ENCODE results near the gene UBL7.

The UBL7 gene

DNA sequence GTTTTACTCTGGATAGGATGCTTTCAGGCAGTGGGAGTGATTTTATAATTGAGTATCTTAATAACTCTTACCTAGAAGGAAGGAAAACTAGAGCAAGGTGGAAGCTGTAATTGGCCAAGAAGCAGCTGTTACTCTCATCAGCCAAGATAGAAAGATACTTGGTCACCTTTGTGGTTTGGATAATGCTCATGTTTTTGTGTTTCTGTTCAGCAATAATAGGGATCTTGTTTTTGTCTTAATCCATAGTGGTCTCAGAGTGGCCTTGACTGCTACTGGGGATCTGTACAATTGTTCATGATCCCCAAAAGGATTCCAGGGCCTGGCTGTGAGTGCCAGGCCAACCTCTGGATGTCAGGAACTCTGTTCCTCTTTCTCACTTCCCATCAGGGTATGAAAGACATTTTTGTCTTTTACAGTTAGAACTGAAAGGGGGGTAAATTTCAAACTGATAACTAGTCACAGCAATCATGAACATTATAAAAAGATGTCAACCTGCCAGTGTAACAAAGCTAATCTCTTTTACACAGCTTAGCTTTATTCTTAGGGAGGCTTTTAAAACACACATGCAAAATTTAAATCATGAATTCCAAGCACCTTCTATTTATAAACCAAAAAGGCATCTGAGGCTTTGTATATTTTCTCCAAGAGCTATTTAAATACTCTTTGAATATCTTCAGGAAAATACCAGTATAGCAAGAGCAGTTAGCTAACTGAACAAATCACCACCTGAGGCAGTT lies 6.0 kb downstream of the UBL7 start:
- Histone ChIP-seq H3K36me3 (ENCODE audit: low read length) (no peaks in the 10 kb centered on the region), H3K79me2 (ENCODE audit: insufficient read depth, low read length) (no peaks in the 10 kb centered on the region), H3K9me2 (replicated peaks; ENCODE audit: insufficient read depth, low read length) (no peaks in the 10 kb centered on the region), H3K27me3 (ENCODE audit: low read length) (no peaks in the 10 kb centered on the region), H3K4me2 (ENCODE audit: low read depth, low read length, poor library complexity, severe bottlenecking) (no peak overlapping the region), H3K27ac (ENCODE audit: low read depth, low read length) (no peak overlapping the region), H2AFZ (ENCODE audit: low read depth, low read length, severe bottlenecking) (no peak overlapping the region), H4K20me1 (ENCODE audit: low read depth, low read length) (no peaks in the 10 kb centered on the region), H3K9ac (ENCODE audit: low read length) (no peak overlapping the region), H3K9me3 (ENCODE audit: insufficient read depth, low read length) (no peaks in the 10 kb centered on the region), H3F3A (ENCODE audit: insufficient read depth) (no peaks in the 10 kb centered on the region), H3K4me3 (ENCODE audit: insufficient read depth, low read length, poor library complexity, severe bottlenecking) (no peak overlapping the region)
- TF ChIP-seq EZH2phosphoT487 (conservative IDR thresholded peaks at IDR 0.05; ENCODE audit: low read length) = no peak
- TF ChIP-seq, protein P1, sequence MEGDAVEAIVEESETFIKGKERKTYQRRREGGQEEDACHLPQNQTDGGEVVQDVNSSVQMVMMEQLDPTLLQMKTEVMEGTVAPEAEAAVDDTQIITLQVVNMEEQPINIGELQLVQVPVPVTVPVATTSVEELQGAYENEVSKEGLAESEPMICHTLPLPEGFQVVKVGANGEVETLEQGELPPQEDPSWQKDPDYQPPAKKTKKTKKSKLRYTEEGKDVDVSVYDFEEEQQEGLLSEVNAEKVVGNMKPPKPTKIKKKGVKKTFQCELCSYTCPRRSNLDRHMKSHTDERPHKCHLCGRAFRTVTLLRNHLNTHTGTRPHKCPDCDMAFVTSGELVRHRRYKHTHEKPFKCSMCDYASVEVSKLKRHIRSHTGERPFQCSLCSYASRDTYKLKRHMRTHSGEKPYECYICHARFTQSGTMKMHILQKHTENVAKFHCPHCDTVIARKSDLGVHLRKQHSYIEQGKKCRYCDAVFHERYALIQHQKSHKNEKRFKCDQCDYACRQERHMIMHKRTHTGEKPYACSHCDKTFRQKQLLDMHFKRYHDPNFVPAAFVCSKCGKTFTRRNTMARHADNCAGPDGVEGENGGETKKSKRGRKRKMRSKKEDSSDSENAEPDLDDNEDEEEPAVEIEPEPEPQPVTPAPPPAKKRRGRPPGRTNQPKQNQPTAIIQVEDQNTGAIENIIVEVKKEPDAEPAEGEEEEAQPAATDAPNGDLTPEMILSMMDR (IDR thresholded peaks at IDR 0.05; ENCODE audit: insufficient read depth, low read length, poor library complexity, severe bottlenecking) = no peak

DNA sequence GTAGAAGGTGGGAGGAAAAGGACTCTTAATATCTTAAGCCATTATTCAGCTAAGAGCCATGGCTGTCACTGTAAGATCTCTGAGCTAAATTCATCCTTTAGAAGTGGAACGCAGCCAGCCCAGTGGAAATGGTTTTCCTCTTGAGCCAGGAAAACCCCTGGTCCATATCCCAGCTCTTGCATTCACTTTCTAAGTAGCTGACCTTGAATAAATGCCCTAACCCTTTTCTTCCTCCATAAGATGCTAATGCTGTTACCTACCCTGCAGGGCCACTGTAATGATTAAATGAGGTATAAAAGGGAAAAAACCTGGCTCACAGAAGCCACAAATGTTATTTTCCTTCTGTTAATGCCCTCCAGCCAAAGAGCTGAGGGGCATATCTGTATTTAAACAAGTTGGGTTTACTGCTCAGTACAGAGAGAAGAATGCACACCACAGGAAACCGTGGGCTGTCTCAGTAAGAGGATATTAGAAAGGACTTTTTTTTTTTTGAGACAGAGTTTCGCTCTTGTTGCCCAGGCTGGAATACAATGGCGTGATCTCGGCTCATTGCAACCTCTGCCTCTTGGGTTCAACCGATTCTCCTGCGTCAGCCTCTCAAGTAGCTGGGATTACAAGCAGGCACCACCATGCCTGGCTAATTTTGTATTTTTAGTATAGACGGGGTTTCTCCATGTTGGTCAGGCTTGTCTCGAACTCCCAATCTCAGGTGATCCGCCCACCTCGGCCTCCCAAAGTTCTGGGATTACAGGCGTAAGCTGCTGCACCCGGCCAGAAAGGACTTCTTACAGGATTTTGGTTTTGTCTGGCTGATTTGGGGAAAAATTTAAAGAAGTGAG lies 6.8 kb downstream of the UBL7 start:
- Histone ChIP-seq H3K79me2 (ENCODE audit: insufficient read depth, low read length) (no peaks in the 10 kb centered on the region), H3K4me2 (ENCODE audit: low read depth, low read length, poor library complexity, severe bottlenecking) (no peak overlapping the region), H3K9me3 (ENCODE audit: insufficient read depth, low read length) (no peaks in the 10 kb centered on the region), H4K20me1 (ENCODE audit: low read depth, low read length) (no peaks in the 10 kb centered on the region), H3K27ac (ENCODE audit: low read depth, low read length) (no peak overlapping the region), H3F3A (ENCODE audit: insufficient read depth) (no peaks in the 10 kb centered on the region), H3K36me3 (ENCODE audit: low read length) (no peaks in the 10 kb centered on the region), H3K9ac (ENCODE audit: low read length) (no peak overlapping the region), H3K4me3 (ENCODE audit: insufficient read depth, low read length, poor library complexity, severe bottlenecking) (no peak overlapping the region), H2AFZ (ENCODE audit: low read depth, low read length, severe bottlenecking) (no peak overlapping the region), H3K27me3 (ENCODE audit: low read length) (no peaks in the 10 kb centered on the region), H3K9me2 (replicated peaks; ENCODE audit: insufficient read depth, low read length) (no peaks in the 10 kb centered on the region)
- TF ChIP-seq, protein P1 (IDR thresholded peaks at IDR 0.05; ENCODE audit: insufficient read depth, low read length, poor library complexity, severe bottlenecking) = no peak
- no peak for TF ChIP-seq EZH2phosphoT487 (conservative IDR thresholded peaks at IDR 0.05; ENCODE audit: low read length)

DNA sequence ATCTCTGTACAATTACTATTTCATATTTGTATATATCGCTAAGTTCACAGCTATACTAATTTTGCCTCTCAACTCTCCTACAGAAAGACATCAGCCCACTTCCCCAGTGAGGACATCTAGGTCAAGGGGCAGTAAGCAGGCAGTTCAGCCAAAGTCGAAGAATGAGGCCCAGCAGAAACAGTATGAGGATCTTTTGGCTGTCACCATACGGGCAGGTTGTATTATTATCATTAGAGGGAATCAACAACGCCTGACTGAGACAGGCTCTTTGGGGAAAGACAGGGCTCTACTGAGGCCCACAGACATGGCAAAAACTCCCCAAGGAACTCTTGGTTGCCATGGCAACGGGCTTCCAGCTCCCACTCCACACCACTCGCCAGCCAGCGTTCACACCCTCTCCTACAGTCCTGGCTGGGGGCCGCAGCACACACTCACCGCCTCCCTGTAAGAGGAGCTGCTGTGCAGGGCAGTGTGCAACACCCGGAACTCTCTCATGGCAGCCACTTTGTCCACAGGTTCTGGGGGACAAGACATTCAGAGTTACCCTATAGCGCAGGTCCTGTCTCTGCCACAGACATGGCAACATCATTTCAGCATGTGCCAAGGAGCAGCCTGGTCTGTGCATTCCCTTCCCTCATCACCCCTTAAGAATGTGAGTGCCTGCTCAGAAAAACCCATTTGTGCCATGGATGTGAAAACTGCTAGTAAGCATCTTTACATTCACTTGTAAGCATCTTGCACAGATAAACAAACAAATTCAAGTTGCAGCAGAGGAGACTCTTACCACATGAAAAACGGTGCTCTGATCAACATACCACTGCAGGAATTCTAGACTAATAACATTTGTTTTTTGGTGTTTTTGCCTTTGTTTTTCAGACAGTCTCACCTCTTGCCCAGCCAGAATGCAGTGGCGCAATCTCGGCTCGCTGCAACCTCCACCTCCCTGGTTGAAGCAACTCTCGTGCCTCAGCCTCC lies 8.8 kb downstream of the UBL7 start:
- Histone ChIP-seq H3K9me3 (ENCODE audit: insufficient read depth, low read length) (no peaks in the 10 kb centered on the region), H3K4me2 (ENCODE audit: low read depth, low read length, poor library complexity, severe bottlenecking) (no peak overlapping the region), H3K4me3 (ENCODE audit: insufficient read depth, low read length, poor library complexity, severe bottlenecking) (no peak overlapping the region), H3K79me2 (ENCODE audit: insufficient read depth, low read length) (no peaks in the 10 kb centered on the region), H3K27ac (ENCODE audit: low read depth, low read length) (no peak overlapping the region), H3K36me3 (ENCODE audit: low read length) (no peaks in the 10 kb centered on the region), H3K27me3 (ENCODE audit: low read length) (no peaks in the 10 kb centered on the region), H3K9ac (ENCODE audit: low read length) (no peak overlapping the region), H2AFZ (ENCODE audit: low read depth, low read length, severe bottlenecking) (no peak overlapping the region), H3F3A (ENCODE audit: insufficient read depth) (no peaks in the 10 kb centered on the region), H3K9me2 (replicated peaks; ENCODE audit: insufficient read depth, low read length) (no peaks in the 10 kb centered on the region), H4K20me1 (ENCODE audit: low read depth, low read length) (no peaks in the 10 kb centered on the region)
- no peak for TF ChIP-seq EZH2phosphoT487 (conservative IDR thresholded peaks at IDR 0.05; ENCODE audit: low read length)
- TF ChIP-seq, protein P1 (IDR thresholded peaks at IDR 0.05; ENCODE audit: insufficient read depth, low read length, poor library complexity, severe bottlenecking) = no peak
